ENCODE data around the gene ZP1. TPM values are rescaled to one million over a fixed set of nuclear protein-coding genes. Genes with fewer than 3 reads are reported as not detected.
"Not testable (repeated sequence)": the region's sequence is repeated elsewhere in the genome, so short reads cannot be mapped to it uniquely, and the experiment has no call there.

Gene ZP1, protein sequence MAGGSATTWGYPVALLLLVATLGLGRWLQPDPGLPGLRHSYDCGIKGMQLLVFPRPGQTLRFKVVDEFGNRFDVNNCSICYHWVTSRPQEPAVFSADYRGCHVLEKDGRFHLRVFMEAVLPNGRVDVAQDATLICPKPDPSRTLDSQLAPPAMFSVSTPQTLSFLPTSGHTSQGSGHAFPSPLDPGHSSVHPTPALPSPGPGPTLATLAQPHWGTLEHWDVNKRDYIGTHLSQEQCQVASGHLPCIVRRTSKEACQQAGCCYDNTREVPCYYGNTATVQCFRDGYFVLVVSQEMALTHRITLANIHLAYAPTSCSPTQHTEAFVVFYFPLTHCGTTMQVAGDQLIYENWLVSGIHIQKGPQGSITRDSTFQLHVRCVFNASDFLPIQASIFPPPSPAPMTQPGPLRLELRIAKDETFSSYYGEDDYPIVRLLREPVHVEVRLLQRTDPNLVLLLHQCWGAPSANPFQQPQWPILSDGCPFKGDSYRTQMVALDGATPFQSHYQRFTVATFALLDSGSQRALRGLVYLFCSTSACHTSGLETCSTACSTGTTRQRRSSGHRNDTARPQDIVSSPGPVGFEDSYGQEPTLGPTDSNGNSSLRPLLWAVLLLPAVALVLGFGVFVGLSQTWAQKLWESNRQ
- 1 to 10 TPM in 1 of 4 donors, under 1 TPM in 1, not detected in 2; 0.33 to 2.7 TPM for polyA plus RNA-seq
- long read RNA-seq, donor 1 = 0 reads
- long read RNA-seq, donor 2 = 0 reads
- long read RNA-seq, donor 3 = 0 reads
- long read RNA-seq, donor 4 = 0 reads
- long read RNA-seq, donor 5 = 0 reads
- long read RNA-seq, donor 6 = 0 reads
- long read RNA-seq, donor 7 = 0 reads
- long read RNA-seq, donor 8 = 0 reads
- long read RNA-seq, donor 9 = 0 reads
- long read RNA-seq, donor 10 = 0 reads

- Histone ChIP-seq H3K27me3 (ENCODE audit: control insufficient read depth in 3 of 3, insufficient read depth in 3 of 3, low read length in 3 of 3) (no peaks in the 10 kb centered on the region), H3K9me3 (ENCODE audit: control insufficient read depth in 2 of 2, insufficient read depth in 1 of 2, low read depth in 1 of 2, low read length in 1 of 2) (no peaks in the 10 kb centered on the region), H3K36me3 (ENCODE audit: control insufficient read depth in 3 of 3, insufficient read depth in 2 of 3, low read depth in 1 of 3, low read length in 3 of 3) (no peaks in the 10 kb centered on the region), H3K4me1 (ENCODE audit: control insufficient read depth in 3 of 3, insufficient read depth in 2 of 3, low read depth in 1 of 3, low read length in 2 of 3) (no peaks in the 10 kb centered on the region), H3K27ac (ENCODE audit: low read depth in 1 of 3, low read length in 2 of 3) (no peak within 1 kb of the TSS), H3K4me3 (ENCODE audit: low read depth in 1 of 3, low read length in 3 of 3) (no peak within 1 kb of the TSS)
- FAIRE-seq (no peak), DNase-seq (no peak)
- 76 to 79% (median 76%) methylated on average over 13 of the region's 13 CpGs for WGBS, 3 donors
Observed at GRCh38 chr11:60866911-60867870, at the start of gene ZP1. Gene ZP1, plus strand, starts transcription at chr11:60867542. Its CDS starts 20 bp downstream, at chr11:60867562.

DNA sequence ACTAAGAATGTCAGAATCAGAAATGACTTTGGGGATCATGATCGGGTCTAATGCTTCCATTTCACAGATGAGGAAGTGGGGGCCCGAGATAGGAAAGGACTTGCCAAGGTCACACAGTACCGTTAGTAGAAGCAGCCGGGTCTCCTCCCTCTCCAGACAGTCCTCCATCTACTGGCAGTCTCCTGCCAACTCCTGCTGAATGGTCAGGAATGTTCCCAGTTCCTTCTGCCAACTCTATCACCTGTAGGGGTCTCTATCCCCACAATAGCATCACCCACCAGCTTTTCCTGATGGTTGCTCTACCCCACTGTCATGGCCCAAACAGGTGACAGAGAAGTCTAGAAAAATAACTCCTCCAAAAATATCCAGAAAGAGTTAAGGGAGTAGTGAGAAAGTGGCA, 49.3 kb upstream of the ZP1 start:
- Histone ChIP-seq H3K4me1 (ENCODE audit: control insufficient read depth in 3 of 3, insufficient read depth in 2 of 3, low read depth in 1 of 3, low read length in 2 of 3) (no peaks in the 10 kb centered on the region), H3K27me3 (ENCODE audit: control insufficient read depth in 3 of 3, insufficient read depth in 3 of 3, low read length in 3 of 3) (no peaks in the 10 kb centered on the region), H3K36me3 (ENCODE audit: control insufficient read depth in 3 of 3, insufficient read depth in 2 of 3, low read depth in 1 of 3, low read length in 3 of 3) (no peaks in the 10 kb centered on the region), H3K4me3 (ENCODE audit: low read depth in 1 of 3, low read length in 3 of 3) (no peak overlapping the region), H3K27ac (ENCODE audit: low read depth in 1 of 3, low read length in 2 of 3) (no peak overlapping the region), H3K9me3 (ENCODE audit: control insufficient read depth in 2 of 2, insufficient read depth in 1 of 2, low read depth in 1 of 2, low read length in 1 of 2) (peaks cover 0 to 13% of the 10 kb centered on the region in 2 donors)
- DNase-seq = no peak
- no peak for FAIRE-seq
- 72 to 79% (median 79%) methylated on average over 4 of the region's 4 CpGs for WGBS, 3 donors

- 59 to 80% (median 67%) methylated on average over 13 to 15 of the region's 15 CpGs for WGBS, 3 donors
- Histone ChIP-seq H3K4me3 (ENCODE audit: low read depth in 1 of 3, low read length in 3 of 3) (no peak overlapping the region), H3K27me3 (ENCODE audit: control insufficient read depth in 3 of 3, insufficient read depth in 3 of 3, low read length in 3 of 3) (no peaks in the 10 kb centered on the region), H3K4me1 (ENCODE audit: control insufficient read depth in 3 of 3, insufficient read depth in 2 of 3, low read depth in 1 of 3, low read length in 2 of 3) (no peaks in the 10 kb centered on the region), H3K27ac (ENCODE audit: low read depth in 1 of 3, low read length in 2 of 3) (no peak overlapping the region), H3K9me3 (ENCODE audit: control insufficient read depth in 2 of 2, insufficient read depth in 1 of 2, low read depth in 1 of 2, low read length in 1 of 2) (peaks cover 0 to 6% of the 10 kb centered on the region in 2 donors), H3K36me3 (ENCODE audit: control insufficient read depth in 3 of 3, insufficient read depth in 2 of 3, low read depth in 1 of 3, low read length in 3 of 3) (no peaks in the 10 kb centered on the region)
- DNase-seq (no peak), FAIRE-seq (no peak)
Observed at GRCh38 chr11:60821827-60822599, 45.3 kb upstream of the ZP1 start.

DNA sequence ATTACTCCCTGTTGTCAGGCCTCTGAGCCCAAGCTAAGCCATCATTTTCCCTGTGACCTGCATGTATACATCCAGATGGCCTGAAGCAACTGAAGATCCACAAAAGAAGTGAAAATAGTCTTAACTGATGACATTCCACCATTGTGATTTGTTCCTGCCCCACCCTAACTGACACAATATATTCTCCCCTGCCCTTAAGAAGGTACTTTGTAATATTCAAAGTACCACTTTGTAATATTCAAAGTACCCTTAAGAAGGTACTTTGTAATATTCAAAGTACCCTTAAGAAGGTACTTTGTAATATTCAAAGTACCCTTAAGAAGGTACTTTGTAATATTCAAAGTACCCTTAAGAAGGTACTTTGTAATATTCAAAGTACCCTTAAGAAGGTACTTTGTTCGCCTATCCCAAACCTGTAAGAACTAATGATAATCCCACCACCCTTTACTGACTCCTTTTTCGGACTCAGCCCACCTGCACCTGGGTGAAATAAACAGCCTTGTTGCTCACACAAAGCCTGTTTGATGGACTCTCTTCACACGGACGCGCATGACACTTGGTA, 43.5 kb upstream of the ZP1 start:
- not testable (repeated sequence) for H3K27me3 ChIP-seq (ENCODE audit: control insufficient read depth in 3 of 3, insufficient read depth in 3 of 3, low read length in 3 of 3); H3K36me3 ChIP-seq (ENCODE audit: control insufficient read depth in 3 of 3, insufficient read depth in 2 of 3, low read depth in 1 of 3, low read length in 3 of 3); H3K4me3 ChIP-seq (ENCODE audit: low read depth in 1 of 3, low read length in 3 of 3); H3K9me3 ChIP-seq (ENCODE audit: control insufficient read depth in 2 of 2, insufficient read depth in 1 of 2, low read depth in 1 of 2, low read length in 1 of 2); H3K4me1 ChIP-seq (ENCODE audit: control insufficient read depth in 3 of 3, insufficient read depth in 2 of 3, low read depth in 1 of 3, low read length in 2 of 3); DNase-seq; H3K27ac ChIP-seq (ENCODE audit: low read depth in 1 of 3, low read length in 2 of 3)
- 93 to 94% (median 94%) methylated on average over 5 of the region's 5 CpGs for WGBS, 3 donors
- FAIRE-seq = peak; percentile 72

GRCh38 chr11:60825118-60825517, 42.2 kb upstream of the ZP1 start:
- no peaks in the 10 kb centered on the region for H3K4me1 ChIP-seq (ENCODE audit: control insufficient read depth in 3 of 3, insufficient read depth in 2 of 3, low read depth in 1 of 3, low read length in 2 of 3)
- WGBS, 3 donors = 87 to 94% (median 91%) methylated on average over 5 of the region's 5 CpGs
- no peak overlapping the region for H3K4me3 ChIP-seq (ENCODE audit: low read depth in 1 of 3, low read length in 3 of 3)
- H3K27ac ChIP-seq (ENCODE audit: low read depth in 1 of 3, low read length in 2 of 3) = no peak overlapping the region
- FAIRE-seq (no peak), DNase-seq (no peak)
- no peaks in the 10 kb centered on the region for H3K27me3 ChIP-seq (ENCODE audit: control insufficient read depth in 3 of 3, insufficient read depth in 3 of 3, low read length in 3 of 3)
- H3K36me3 ChIP-seq (ENCODE audit: control insufficient read depth in 3 of 3, insufficient read depth in 2 of 3, low read depth in 1 of 3, low read length in 3 of 3) = no peaks in the 10 kb centered on the region
- no peaks in the 10 kb centered on the region for H3K9me3 ChIP-seq (ENCODE audit: control insufficient read depth in 2 of 2, insufficient read depth in 1 of 2, low read depth in 1 of 2, low read length in 1 of 2)

GRCh38 chr11:60825790-60826189, 41.6 kb upstream of the ZP1 start:
- H3K36me3 ChIP-seq (ENCODE audit: control insufficient read depth in 3 of 3, insufficient read depth in 2 of 3, low read depth in 1 of 3, low read length in 3 of 3) = no peaks in the 10 kb centered on the region
- no peaks in the 10 kb centered on the region for H3K9me3 ChIP-seq (ENCODE audit: control insufficient read depth in 2 of 2, insufficient read depth in 1 of 2, low read depth in 1 of 2, low read length in 1 of 2)
- H3K27ac ChIP-seq (ENCODE audit: low read depth in 1 of 3, low read length in 2 of 3) = no peak overlapping the region
- FAIRE-seq (no peak), DNase-seq (no peak)
- no peak overlapping the region for H3K4me3 ChIP-seq (ENCODE audit: low read depth in 1 of 3, low read length in 3 of 3)
- 75 to 90% (median 75%) methylated on average over 5 to 6 of the region's 6 CpGs for WGBS, 3 donors
- H3K27me3 ChIP-seq (ENCODE audit: control insufficient read depth in 3 of 3, insufficient read depth in 3 of 3, low read length in 3 of 3) = no peaks in the 10 kb centered on the region
- H3K4me1 ChIP-seq (ENCODE audit: control insufficient read depth in 3 of 3, insufficient read depth in 2 of 3, low read depth in 1 of 3, low read length in 2 of 3) = no peaks in the 10 kb centered on the region

DNA sequence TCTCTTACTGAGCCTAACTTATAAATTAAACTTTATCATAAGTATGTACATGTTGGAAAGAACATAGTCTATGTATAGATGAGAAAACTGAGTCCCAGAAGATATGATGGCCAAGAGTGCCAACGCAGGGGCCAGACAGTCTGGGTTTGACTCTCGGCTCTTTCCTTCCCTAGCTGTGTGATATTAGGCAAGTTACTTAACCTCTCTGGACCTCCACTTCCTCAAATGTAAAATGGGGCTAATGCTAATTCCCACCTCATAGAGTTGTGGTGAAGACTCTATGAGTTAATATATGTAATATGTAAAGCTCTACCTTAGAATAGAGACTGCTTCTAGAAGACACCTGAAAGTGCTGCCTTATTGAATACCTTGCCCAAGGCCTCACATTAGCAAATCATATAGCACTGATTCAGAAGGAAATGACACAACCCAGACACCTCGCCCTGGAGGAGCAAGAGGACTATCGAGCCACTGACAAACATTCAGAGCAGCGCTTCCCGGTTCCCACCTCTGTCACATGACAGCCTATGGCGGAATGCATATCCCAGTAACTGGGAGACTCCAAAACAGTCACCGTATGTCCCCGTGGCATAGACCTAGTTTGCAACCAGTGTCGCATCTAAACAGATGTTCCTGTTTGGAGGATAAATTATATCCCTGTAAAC, 36.7 kb upstream of the ZP1 start:
- Histone ChIP-seq H3K9me3 (ENCODE audit: control insufficient read depth in 2 of 2, insufficient read depth in 1 of 2, low read depth in 1 of 2, low read length in 1 of 2) (no peaks in the 10 kb centered on the region), H3K4me3 (ENCODE audit: low read depth in 1 of 3, low read length in 3 of 3) (no peak overlapping the region), H3K36me3 (ENCODE audit: control insufficient read depth in 3 of 3, insufficient read depth in 2 of 3, low read depth in 1 of 3, low read length in 3 of 3) (no peaks in the 10 kb centered on the region), H3K27ac (ENCODE audit: low read depth in 1 of 3, low read length in 2 of 3) (no peak overlapping the region), H3K4me1 (ENCODE audit: control insufficient read depth in 3 of 3, insufficient read depth in 2 of 3, low read depth in 1 of 3, low read length in 2 of 3) (no peaks in the 10 kb centered on the region), H3K27me3 (ENCODE audit: control insufficient read depth in 3 of 3, insufficient read depth in 3 of 3, low read length in 3 of 3) (no peaks in the 10 kb centered on the region)
- 41 to 50% (median 45%) methylated on average over 10 of the region's 10 CpGs for WGBS, 3 donors
- FAIRE-seq (no peak), DNase-seq (no peak)

All from small intestine (tissue), 16 donors.